GM23338 (cell line): ENCODE results near the gene GOLGA6A. TPM values are rescaled to one million over a fixed set of nuclear protein-coding genes. Genes with fewer than 3 reads are reported as not detected.

Source experiments
- ATAC-seq: fragments of 200-7000 bp; cut with Tn5 transposase; 3 replicates; pipeline ENCODE4 v1.9.1; 2020
- DNase-seq: peaks from one replicate; pipeline ENCODE4 v3.0.0-alpha.2; 2015; ENCODE audit warnings: low spot score
- H2AFZ ChIP-seq: fragments of 200-600 bp; sonication (generic); 2 replicates; pipeline ENCODE4 v1.8.0; 2016; ENCODE audit warnings: antibody characterized with exemption, mild to moderate bottlenecking, moderate library complexity
- H3F3A ChIP-seq: fragments of 200-600 bp; sonication (generic); replicated peaks from 2 replicates; pipeline ENCODE4 v1.8.0; 2017; ENCODE audit warnings: antibody characterized with exemption, mixed run types, low read depth
- H3K27ac ChIP-seq: fragments of 200-600 bp; sonication (generic); 2 replicates; pipeline ENCODE4 v1.6.1; 2016; ENCODE audit warnings: low read depth
- H3K27me3 ChIP-seq: fragments of 200-600 bp; sonication (generic); 2 replicates; pipeline ENCODE4 v1.8.0; 2016; ENCODE audit warnings: mild to moderate bottlenecking, mixed run types, moderate library complexity; ENCODE audit not compliant: insufficient read depth
- H3K36me3 ChIP-seq: fragments of 200-600 bp; sonication (generic); 2 replicates; pipeline ENCODE4 v1.8.0; 2016; ENCODE audit warnings: mild to moderate bottlenecking; ENCODE audit not compliant: insufficient read depth
- H3K4me1 ChIP-seq: fragments of 200-600 bp; sonication (generic); 2 replicates; pipeline ENCODE4 v1.8.0; 2016; ENCODE audit warnings: mild to moderate bottlenecking, moderate library complexity; ENCODE audit not compliant: insufficient read depth
- H3K4me2 ChIP-seq: fragments of 200-600 bp; sonication (generic); 2 replicates; pipeline ENCODE4 v1.7.1; 2017; ENCODE audit warnings: mixed run types
- H3K4me3 ChIP-seq: fragments of 200-600 bp; sonication (generic); 2 replicates; pipeline ENCODE4 v1.6.1; 2016; ENCODE audit warnings: mixed run types
- H3K79me2 ChIP-seq: fragments of 200-600 bp; sonication (generic); replicated peaks from 2 replicates; pipeline ENCODE4 v1.8.0; 2017; ENCODE audit warnings: mild to moderate bottlenecking; ENCODE audit not compliant: insufficient read depth
- H3K9me2 ChIP-seq: fragments of 200-600 bp; sonication (generic); 2 replicates; pipeline ENCODE4 v1.8.0; 2017; ENCODE audit not compliant: insufficient read depth
- H4K20me1 ChIP-seq: fragments of 200-600 bp; sonication (generic); replicated peaks from 2 replicates; pipeline ENCODE4 v1.8.0; 2017; ENCODE audit warnings: mild to moderate bottlenecking; ENCODE audit not compliant: insufficient read depth
- H3K27ac Mint-ChIP-seq: 2 replicates; pipeline ENCODE4 v1.8.0; 2020; ENCODE audit warnings: inconsistent platforms, mild to moderate bottlenecking, moderate library complexity, mixed read lengths
- H3K27me3 Mint-ChIP-seq: 3 replicates; pipeline ENCODE4 v1.8.0; 2022; ENCODE audit warnings: low read depth, mild to moderate bottlenecking, moderate library complexity, mixed read lengths, inconsistent platforms; ENCODE audit not compliant: insufficient read depth, poor library complexity
- H3K36me3 Mint-ChIP-seq: 3 replicates; pipeline ENCODE4 v1.8.0; 2021; ENCODE audit warnings: low read depth, mild to moderate bottlenecking, inconsistent platforms, moderate library complexity, mixed read lengths
- H3K4me1 Mint-ChIP-seq: 3 replicates; pipeline ENCODE4 v1.8.0; 2020; ENCODE audit warnings: mild to moderate bottlenecking, inconsistent platforms, mixed read lengths
- H3K4me3 Mint-ChIP-seq: 3 replicates; pipeline ENCODE4 v1.8.0; 2021; ENCODE audit warnings: moderate library complexity, mild to moderate bottlenecking, inconsistent platforms, mixed read lengths
- H3K9me3 Mint-ChIP-seq: 3 replicates; pipeline ENCODE4 v1.8.0; 2020; ENCODE audit warnings: moderate library complexity, mild to moderate bottlenecking, inconsistent platforms, mixed read lengths
- CREB1 ChIP-seq: fragments of 250-450 bp; sonication (Bioruptor Pico); IDR thresholded peaks from 2 replicates; pipeline ENCODE4 v1.5.0; 2020; ENCODE audit warnings: low read depth, mild to moderate bottlenecking, moderate library complexity
- CTCF ChIP-seq, 2 experiments: fragments of 200-600 bp in 1 of 2; sonication (generic) in 1 of 2; conservative IDR thresholded peaks; 2 replicates each; pipeline versions ENCODE4 v1.5.1 to v1.6.1; 2016 to 2017; ENCODE audit warnings: antibody characterized with exemption in 2 of 2, low read depth in 2 of 2, mild to moderate bottlenecking in 2 of 2, moderate library complexity in 1 of 2
- ETS1 ChIP-seq: IDR thresholded peaks from 2 replicates; pipeline ENCODE4 v1.6.1; 2016; ENCODE audit warnings: antibody characterized with exemption
- EZH2 ChIP-seq: fragments of 200-600 bp; sonication (generic); IDR thresholded peaks from one replicate; pipeline ENCODE4 v1.8.0; 2017; ENCODE audit warnings: antibody characterized with exemption, mild to moderate bottlenecking, low read depth; ENCODE audit not compliant: unreplicated experiment
- EZH2phosphoT487 ChIP-seq: fragments of 200-600 bp; sonication (generic); IDR thresholded peaks from one replicate; pipeline ENCODE4 v1.8.1; 2018; ENCODE audit warnings: antibody characterized with exemption; ENCODE audit not compliant: unreplicated experiment
- JUNB ChIP-seq: IDR thresholded peaks from one replicate; pipeline ENCODE4 v1.6.1; 2016; ENCODE audit warnings: antibody characterized with exemption; ENCODE audit not compliant: unreplicated experiment
- NANOG ChIP-seq: IDR thresholded peaks from 2 replicates; pipeline ENCODE4 v1.6.1; 2016; ENCODE audit warnings: antibody characterized with exemption, borderline replicate concordance
- POLR2AphosphoS5 ChIP-seq: IDR thresholded peaks from 2 replicates; pipeline ENCODE4 v1.6.1; 2016; ENCODE audit warnings: antibody characterized with exemption, low read depth
- REST ChIP-seq: IDR thresholded peaks from one replicate; pipeline ENCODE4 v1.6.1; 2018; ENCODE audit warnings: antibody characterized with exemption; ENCODE audit not compliant: unreplicated experiment
- STAT1 ChIP-seq: IDR thresholded peaks from one replicate; pipeline ENCODE4 v1.6.1; 2016; ENCODE audit warnings: antibody characterized with exemption; ENCODE audit not compliant: unreplicated experiment
- ZNF114 ChIP-seq: fragments of 250-450 bp; sonication (Bioruptor Pico); IDR thresholded peaks from 2 replicates; pipeline ENCODE4 v1.5.0; 2020; ENCODE audit warnings: mild to moderate bottlenecking, moderate library complexity
- ZNF331 ChIP-seq: fragments of 250-450 bp; sonication (Bioruptor Pico); IDR thresholded peaks from 2 replicates; pipeline ENCODE4 v1.5.0; 2020; ENCODE audit warnings: low read depth, mild to moderate bottlenecking, moderate library complexity
- ZNF462 ChIP-seq: fragments of 250-450 bp; sonication (Bioruptor Pico); IDR thresholded peaks from 2 replicates; pipeline ENCODE4 v1.5.0; 2020; ENCODE audit warnings: mild to moderate bottlenecking, moderate library complexity
- polyA plus RNA-seq: library from polyadenylated mRNA; unstranded; fragments of >200 nt; fragmentation: Nextera tagmentation; extraction: Ambion mirVana; gene quantifications from 2 replicates; pipeline ENCODE4 v1.2.1, GENCODE V29; 2016
- total RNA-seq: library from RNA; depleted of rRNA; stranded (reverse); fragments of >200 nt; shearing (Covaris generic); gene quantifications from 2 replicates; pipeline ENCODE4 v1.2.3, GENCODE V29; 2014

GOLGA6A gene
- total and polyA plus RNA-seq, 2 experiments from 2014 or later, result 0.18 to 2.1 TPM

- Histone ChIP-seq H4K20me1 (no peaks in the 10 kb centered on the region), H3K36me3 (no peaks in the 10 kb centered on the region), H3K27me3 (peaks cover 55% of the 10 kb centered on the region), H3K79me2 (no peaks in the 10 kb centered on the region), H3K27ac (no peak overlapping the region), H3K4me2 (no peak overlapping the region), H3K4me3 (no peak overlapping the region), H3K4me1 (peaks cover 31% of the 10 kb centered on the region), H3K9me2 (no peaks in the 10 kb centered on the region), H3F3A (0 out of 2 replicates have a peak, but pooled peaks cover 4% of the 10 kb centered on the region), H2AFZ (no peak overlapping the region)
- H3K36me3 Mint-ChIP-seq, result no peaks in the 10 kb centered on the region
- no peak for ATAC-seq
- TF ChIP-seq POLR2AphosphoS5 (no peak), STAT1 (no peak), EZH2phosphoT487 (no peak), ETS1 (no peak), JUNB (no peak), REST (no peak), NANOG (no peak), CREB1 (no peak), CTCF (conservative IDR thresholded peaks at IDR 0.05; ENCODE audit: low read depth in 2 of 2) (no peak), ZNF462 (CRISPR knock-in tag) (no peak), ZNF114 (CRISPR knock-in tag) (no peak), ZNF331 (CRISPR knock-in tag) (no peak), EZH2 (no peak)
- peaks cover 31% of the 10 kb centered on the region for H3K4me1 Mint-ChIP-seq
- no peak overlapping the region for H3K27ac Mint-ChIP-seq
- DNase-seq, result no peak
- H3K9me3 Mint-ChIP-seq, result no peaks in the 10 kb centered on the region
- peaks cover 54% of the 10 kb centered on the region for H3K27me3 Mint-ChIP-seq
- H3K4me3 Mint-ChIP-seq, result no peak overlapping the region
Measured at GRCh38 chr15:74124196-74124595, 41.8 kb upstream of the GOLGA6A start.
